Glomerular visceral epithelial cell (primary cell): ENCODE results near the gene CHST8.

Experiments used
- DNase-seq: peaks from one replicate; pipeline ENCODE4 v3.0.0-alpha.2; 2016; ENCODE audit errors: extremely low spot score

The CHST8 gene

DNA sequence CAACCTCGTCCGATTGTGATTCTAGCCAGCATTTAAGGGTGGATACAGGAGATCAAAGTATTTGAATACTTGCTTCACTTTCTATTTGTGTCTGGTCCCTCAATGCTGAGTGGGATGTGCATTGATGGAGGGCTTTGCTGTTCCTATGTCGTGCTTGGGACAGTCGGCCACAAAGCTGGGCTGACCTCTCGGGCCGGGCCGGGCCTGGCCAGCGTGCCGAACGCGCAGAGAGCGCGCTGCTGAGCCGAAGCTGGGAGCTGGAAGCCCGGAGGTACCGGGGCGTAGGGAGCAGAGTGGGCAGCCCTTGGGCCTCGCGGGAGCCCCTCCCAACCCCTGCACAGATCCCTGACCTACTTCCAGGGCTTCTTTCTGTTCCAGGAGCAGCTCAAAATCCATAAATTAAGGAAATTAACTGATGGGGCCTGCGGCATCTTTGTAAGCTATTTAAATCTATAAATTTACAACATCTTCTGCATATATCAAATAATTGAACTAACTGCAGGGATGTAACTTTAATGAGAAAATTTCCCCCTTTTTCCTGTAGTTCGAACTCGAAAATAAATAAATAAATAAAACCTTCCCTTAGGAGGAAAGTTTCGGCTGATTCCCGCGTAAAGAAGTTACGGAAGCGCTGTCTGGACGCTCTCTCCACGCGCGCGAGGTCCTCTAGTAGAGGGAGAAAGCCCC lies 173.1 kb downstream of the CHST8 start:
- no peak for DNase-seq

DNA sequence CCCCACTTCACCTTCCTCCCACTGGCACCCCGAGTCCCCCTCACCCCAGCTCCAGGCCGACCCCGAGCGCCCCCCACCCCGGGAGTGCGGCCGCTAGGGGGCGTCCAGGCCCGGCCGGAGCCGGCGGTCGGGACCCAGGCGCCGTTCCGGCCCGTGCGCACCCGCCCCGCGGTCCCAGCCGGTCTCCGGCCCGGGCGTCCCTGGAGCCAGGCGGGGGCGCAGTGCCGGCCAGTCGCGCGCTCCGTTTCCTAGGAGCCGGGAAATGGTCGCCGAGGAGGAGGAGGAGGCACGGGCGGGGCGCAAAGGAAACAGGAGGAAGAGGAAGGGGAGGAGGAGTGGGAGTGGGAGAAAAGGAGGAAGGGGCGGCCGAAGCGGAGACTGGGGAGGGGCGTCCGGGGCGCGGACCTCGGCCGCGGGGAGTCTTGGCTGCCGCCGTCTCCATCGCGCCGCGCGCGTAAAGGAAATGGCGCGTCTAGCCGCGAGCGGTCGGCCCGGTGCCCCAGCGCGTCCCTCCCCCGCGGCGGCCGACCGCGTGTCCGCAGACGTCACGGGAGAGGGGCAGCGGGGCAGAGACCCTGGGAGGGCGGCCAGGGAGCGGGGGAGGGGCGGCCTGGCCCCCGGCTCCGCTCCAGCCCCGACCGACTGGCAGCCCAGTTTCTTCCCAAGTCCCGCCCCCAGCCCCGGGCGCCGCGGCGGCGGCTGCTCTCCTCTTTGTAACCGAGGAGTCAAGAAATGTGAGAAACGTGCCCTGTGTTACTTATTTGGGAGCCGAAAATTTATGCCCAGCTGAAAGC lies 173.8 kb downstream of the CHST8 start:
- DNase-seq, result no peak

DNA sequence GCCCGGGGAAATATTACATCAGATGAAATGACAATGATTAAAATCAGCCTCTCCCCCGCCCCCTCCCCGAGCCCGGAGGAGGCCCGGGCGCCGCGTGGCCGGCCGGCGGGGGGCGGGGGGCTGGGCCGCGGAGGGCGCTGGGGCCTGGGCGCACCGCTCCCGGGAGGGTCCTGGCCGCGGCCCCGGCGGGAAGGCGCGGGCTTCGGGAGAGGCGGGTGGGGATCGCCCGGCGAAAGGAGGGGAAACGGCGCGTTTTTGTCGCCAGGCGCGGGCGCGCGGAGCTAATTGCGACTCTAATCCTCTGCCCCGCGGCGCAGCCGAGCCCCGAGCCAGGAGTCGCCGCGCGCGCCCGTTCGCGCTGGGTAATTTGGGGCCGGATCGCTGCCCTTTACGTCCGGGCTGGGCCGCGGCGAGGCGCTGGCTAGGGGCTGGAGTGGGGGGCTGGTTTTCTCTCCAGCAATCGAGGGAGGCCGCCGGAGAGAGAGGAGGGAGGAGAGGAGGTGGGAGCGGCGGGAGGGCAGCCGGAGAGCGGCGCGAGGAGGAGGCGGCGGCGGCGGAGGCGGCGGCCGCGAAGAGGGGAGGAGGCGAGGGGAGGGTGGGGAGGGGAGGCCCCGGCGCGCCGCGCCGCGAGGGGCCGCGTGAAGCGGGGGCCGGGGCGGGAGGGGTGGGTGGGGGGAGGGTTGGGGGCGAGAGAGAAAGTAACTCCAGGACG lies 174.6 kb downstream of the CHST8 start, which contains the start of gene KCTD15:
Gene KCTD15 (plus strand): TSS at position 707 of the 712 bp plus-strand sequence. CDS start 3,585 bp downstream, outside the sequence.
- no peak for DNase-seq

DNA sequence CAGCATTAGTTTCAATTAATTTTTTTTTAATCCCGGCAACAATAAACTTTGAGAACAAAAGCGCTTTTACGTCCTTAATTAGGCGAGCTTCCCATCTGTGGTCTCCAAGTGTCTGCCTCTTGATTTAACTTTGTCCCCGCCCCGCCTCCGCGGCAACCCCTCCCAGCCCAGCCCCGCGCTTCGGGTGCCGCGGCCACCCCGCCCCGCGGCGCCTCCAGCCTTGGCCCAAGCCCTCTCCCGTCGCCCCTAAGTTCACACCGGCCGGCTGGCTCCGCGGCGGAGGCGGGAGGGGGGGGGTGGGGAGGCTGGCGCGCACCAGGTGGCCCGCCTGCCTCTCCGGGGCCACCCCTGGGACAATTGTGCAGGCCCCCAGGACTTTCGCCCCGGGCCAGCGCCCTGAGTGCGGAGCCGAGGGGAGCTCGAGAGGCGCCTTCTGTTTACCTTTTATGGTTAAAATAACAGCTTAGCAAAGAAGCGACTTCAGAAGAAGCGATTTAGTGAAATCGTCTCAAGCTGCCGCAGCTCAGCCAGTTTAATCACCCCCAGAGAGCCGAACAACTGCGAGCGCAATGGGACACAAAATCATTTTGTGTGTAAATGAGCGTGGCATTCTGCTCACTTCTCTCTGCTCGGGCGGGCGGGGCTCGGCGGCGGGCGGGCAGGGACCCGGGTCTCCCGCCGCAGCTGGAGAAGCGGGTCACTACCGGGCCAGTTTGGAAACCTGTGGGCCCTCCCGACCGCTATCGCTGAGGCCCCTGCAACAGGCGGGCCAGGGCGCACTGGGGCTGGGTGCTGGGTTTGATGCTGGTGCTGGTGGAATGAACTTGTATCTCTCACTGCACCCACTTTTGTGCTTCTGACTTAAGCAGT lies 176.3 kb downstream of the CHST8 start:
- no peak for DNase-seq

DNA sequence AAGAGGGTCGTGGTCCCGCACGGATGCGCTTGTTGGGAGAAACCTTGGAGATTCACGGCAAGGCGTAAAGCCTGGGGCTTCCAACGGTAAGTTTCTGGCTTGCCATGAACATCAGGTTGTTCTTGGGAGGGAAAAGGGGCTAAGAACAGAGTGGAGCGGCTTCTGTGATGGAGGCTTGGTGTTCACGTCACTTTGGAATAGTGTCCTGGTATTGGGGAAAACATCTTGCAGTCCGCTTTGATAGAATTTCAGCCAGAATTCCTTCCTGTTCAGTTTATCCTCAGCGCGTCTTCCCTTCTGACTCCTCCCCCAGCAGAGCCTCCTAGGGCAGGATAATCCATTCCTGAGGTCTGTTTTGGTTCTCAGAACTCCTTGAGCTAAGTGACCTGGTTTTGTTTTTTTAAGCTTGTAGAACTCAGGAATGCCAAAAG lies 176.9 kb downstream of the CHST8 start:
- no peak for DNase-seq

DNA sequence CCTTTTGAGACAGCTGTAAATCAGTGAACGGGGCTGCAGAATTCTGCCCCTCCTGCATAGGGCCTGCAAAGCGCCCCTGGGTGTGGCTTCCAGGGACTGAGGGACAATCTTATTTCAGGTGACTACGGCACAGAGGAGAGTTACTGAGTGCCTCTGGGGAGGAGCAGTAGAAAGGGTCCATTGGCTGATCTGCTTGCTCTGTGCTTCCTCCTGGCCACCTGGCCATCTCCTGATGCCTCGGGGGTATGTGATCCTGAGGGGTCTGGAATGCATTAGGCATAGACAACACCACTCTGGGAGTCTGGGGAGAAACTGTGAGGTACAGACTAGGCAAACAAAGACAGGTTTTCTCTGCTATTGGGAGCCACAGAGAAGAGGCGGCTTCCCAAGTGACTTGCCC lies 177.7 kb downstream of the CHST8 start:
- DNase-seq, result no peak

DNA sequence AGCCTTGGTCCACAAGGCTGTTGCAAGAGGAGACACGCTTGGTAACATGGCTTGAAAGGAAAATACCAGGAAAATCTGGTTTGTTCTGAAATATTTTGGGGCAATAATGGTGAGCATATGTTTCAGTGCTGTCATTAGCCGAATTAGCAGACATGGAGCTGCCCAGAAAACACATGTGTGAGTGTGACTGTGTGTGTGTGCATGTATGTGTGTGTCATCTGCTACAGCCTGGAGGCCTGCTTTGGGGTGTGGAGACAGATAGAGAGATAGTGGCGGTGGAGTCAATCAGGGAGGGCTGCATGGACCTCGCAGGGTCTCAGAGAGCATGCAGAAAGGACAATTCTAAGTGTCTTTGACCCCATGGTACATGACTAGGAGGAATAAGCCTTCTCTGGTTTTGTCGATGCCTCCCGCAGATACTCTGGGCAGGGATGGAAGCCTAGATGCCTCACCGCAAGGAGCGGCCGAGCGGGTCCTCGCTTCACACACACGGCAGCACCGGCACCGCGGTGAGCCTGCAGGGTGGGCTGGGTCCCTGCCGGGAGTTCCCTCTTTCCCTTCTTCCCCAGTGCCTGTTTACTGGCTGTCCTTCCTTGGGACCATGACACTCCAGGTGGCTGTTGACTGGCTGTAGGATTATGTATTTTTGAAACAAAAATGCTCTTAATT lies 178.4 kb downstream of the CHST8 start:
- DNase-seq, result no peak

DNA sequence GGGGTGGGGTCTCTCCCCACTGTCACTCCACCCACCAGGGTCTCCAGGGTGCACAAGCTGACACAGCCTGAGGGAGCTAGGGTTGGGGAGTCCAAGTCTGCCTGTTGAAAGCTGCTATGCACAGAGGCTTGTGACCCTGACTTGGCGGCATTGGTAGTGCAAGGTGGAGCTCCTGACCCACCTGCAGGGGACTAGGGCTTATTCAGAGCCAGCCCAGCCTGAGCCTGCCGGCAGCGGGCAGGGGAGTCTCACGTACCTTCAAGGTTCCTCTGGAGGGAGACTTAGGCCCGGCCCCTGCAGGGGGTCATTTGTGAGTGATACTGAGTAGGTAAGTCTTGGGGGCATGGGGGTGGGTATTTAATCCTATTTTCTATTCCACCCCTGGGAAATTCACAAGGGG lies 179.7 kb downstream of the CHST8 start:
- no peak for DNase-seq

DNA sequence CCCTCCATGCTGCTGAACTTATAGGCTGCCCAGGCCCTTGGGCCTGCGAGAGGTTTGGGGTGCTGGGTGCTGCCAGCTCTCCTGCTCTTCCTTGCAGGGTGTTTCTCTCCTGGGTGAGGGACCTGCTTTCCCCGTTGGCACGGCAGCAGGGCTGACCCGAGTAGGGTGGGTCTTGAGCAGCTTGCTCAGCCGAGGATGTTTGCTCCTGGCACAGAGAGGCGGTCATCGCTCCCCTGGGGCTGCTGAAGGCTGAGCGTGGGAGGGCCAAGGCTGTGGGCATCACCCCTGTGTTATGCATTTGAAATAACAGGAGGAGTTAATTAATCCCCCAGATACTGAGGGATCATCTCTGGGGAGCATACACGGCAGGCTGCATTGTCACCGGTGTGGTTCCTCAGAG lies 180.2 kb downstream of the CHST8 start:
- DNase-seq, result no peak

DNA sequence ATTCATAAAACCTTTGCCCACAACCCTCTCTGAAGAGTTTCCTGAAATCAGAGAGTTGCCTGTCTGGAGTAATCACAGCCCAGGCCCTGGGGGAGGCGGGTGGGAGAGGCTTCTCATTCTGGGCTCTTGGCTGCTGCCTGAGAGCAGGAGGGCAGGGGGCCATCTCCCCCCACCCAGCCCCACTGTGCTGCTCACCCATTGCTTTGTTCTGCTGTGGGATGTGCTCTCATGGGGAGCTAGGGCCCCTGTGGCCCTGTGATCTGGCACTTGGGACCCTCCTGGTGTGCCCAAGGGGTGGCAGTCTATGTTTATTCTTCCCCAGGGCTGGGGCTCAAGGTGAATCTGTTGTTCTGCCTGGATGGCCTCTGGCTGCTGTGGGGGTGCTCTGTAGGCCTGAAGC lies 181.0 kb downstream of the CHST8 start:
- no peak for DNase-seq

DNA sequence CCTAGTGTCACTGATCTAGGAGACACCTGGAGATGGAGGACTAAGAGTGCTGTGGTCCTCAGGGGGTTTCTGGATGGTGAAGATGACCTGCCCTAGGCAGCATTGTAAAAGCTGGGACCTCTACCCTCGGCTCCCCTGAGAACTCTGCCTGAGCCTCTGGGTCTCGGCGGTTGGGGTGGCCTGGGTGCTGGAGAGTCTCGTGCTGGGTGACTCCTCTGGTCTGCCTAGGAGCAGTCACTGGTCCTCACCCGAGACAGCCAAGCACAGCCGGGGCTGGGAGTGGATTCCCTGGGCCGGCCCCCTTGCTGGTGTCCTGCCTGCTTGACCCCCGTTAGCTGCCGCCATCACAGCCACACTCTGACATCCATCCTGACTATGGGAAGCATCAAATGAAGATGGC lies 181.6 kb downstream of the CHST8 start:
- DNase-seq, result no peak

DNA sequence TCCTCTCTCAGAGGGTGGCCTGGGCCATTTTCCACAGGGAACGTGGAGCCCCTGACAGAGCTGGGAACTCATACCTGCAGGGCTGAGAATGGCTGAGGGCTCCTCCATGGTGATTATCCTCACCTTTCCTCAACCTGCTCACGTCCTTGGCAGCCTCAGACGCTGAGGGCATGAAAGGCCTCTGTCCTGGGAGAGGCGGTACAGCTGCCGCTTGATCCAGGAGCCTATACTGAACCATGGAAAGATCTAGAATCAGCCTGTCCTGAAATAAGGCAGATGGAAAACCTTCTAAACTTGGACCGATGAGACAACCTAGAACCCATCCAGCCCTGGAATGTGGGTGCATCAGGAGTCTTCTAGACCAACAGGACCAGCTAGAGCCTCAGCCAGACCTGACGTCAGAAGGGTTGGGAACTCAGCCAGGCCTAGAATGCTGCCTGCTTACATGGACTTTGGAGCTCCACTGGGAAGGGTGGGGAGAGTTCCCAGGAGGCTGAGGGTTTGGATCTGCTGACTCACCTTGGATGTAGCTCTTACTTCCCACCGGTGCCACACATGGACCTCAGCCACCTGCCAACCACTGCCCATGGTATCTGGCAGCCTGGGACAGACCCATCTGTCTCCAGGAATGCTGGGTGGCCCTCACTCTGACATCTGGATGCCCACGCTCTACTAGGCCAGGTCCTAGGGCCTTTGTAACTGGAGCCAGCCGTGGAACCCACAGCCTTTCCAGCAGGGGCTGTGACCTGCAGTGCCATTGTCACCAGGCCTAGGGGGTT lies 182.5 kb downstream of the CHST8 start:
- no peak for DNase-seq

DNA sequence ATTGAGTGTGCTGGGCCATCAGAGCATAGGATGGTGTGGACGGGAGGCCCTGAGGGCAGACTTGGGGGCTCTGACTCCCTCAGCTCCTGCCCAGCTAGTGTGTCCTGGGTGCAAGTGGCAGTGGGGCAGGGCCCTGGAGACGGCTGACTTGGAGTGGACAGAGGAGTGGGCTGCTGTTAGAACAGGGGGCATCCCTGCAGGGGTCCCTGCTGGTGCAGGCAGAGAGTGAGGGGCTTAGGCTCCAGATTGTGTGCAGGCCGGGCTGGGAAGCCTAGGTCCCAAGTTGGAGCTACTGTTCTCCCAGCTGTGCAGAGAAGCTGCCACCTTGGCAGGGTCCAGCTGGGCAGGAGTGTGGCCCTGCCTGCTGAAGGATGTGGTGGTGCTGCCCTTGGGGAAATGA lies 183.6 kb downstream of the CHST8 start:
- DNase-seq, result no peak

DNA sequence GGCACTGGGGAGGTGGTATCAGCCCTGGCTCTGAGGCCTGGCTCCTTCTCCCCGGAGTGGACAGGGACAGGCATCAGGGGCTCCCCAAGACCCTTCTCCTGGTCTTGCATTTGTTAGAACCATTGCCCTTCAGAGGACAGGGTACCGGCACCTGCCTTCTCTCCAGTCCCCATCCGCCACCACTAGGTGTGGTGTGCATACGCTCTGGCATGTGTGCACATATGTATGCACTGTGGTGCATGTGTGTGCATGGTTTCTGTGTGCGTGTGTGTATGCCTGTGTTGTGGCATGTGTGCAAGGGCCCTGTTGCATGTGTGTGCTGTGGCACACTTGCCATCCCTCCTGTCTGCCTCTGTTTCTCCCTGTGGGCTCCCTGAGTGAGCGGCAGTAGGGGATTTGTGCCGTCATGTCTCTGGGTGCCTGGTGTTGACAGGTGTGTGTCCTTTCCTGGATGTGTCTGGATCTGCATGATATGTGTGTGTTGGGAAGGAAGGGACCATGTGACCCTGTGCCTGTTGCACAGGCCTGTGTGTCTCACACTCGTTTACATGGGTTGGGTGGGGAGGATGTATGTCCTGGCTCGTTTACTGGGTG lies 184.2 kb downstream of the CHST8 start:
- no peak for DNase-seq

DNA sequence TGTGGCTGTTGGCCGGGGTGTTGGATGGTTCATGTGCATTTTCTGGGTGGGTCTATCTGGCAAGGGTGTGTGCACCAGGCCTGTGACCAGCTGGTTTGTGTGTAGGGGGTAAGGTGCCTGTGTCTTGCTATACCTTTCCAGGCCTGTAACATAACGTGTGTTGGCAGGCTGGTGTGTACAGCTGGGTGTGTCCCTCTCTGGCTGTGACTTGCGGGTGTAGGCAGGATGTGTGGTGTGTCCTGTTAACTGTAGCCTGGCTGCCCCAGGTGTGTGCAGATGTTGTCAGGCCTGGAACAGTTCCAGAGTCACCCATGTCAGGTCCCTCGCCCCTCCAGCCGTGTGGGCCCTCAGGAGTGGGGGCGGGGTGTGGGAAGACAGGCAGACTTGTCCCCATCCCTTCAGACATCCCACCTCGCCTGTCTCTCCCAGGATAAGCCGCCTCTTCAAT lies 184.7 kb downstream of the CHST8 start:
- no peak for DNase-seq

DNA sequence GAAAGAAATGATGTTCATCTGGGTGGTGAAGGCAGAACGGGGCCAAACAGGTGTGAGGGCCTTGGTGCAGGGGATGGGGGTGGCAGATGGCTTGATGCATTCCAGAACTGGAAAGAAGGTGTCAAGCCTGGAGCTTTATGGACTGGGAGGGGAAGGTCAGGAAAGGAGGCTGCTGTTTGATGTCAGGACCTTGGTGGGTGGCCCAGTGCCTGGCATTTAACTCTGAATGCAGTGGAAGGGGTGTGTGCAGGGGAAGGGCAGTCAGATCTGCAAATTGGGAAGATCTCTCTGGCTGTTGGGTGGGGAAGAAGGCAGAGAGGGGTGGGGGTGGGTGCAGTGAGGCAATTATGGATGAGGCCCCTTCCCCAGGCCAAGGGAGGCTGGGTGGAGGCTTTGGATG lies 186.6 kb downstream of the CHST8 start:
- DNase-seq, result no peak

DNA sequence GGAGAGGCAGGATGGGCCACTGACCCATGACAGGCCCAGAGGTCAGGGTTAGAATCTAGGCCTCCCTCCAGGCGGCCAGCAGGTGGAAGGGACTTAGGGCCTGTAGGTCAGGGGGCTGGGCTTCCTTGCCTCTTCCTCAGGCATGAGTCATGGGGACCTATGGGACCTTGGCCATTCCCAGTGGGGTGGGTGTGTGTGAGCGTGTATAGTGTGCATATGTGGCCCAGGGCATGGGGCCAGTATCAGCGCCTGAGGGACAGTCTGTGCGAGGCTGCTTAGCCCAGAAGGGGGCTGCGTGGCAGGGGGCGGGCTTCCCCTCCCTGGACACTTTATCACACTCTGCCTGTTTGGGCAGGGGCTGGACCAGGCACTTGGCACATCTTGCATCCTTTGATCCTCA lies 188.2 kb downstream of the CHST8 start:
- DNase-seq, result no peak

DNA sequence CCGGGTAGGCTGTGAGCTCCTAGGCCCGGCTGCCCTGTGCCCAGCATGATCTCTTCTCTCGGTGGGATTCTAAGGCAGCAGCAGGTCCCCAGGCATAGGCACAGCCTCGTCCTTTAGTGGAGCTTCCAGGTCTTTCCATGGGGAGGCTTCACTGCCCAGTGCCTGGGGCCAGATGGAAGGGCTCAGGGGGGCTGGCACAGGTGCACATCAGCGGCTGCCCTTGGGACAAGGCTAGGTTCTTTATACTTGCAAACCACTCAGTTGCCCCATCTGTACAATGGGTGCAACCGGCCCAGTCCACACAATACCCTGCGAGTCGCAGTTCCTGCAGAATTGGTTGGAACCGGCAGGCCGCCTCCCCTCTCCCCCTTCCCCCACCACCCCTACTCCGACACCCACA lies 189.1 kb downstream of the CHST8 start:
- no peak for DNase-seq

DNA sequence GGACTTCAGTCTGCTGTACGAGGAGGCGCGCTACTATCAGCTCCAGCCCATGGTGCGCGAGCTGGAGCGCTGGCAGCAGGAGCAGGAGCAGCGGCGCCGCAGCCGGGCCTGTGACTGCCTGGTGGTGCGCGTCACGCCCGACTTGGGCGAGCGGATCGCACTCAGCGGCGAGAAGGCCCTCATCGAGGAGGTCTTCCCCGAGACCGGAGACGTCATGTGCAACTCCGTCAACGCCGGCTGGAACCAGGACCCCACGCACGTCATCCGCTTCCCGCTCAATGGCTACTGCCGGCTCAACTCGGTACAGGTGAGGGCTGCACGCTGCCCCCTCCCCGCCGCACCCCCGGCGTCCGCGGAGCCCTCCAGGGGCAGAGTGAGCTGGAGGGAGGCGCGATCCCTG lies 189.5 kb downstream of the CHST8 start:
- DNase-seq, result no peak
